Skeletal muscle tissue (tissue), 4 donors: ENCODE measurements around the gene NOL4L. TPM values are rescaled to one million over a fixed set of nuclear protein-coding genes. Genes with fewer than 3 reads are reported as not detected.

Experiments
- H3K27ac ChIP-seq: one replicate; pipeline ENCODE4 v1.7.0; 2013; ENCODE audit warnings: mild to moderate bottlenecking, low read depth, low read length, inconsistent platforms
- H3K27me3 ChIP-seq, 3 donors: one replicate each; pipeline ENCODE4 v1.7.0; 2013; ENCODE audit warnings: low read length in 3 of 3; ENCODE audit not compliant: control insufficient read depth in 3 of 3, insufficient read depth in 3 of 3
- H3K36me3 ChIP-seq, 3 donors: one replicate each; pipeline ENCODE4 v1.7.0; 2013; ENCODE audit warnings: low read length in 3 of 3; ENCODE audit not compliant: control insufficient read depth in 3 of 3, insufficient read depth in 3 of 3
- H3K4me1 ChIP-seq, 3 donors: one replicate each; pipeline ENCODE4 v1.7.0; 2013; ENCODE audit warnings: low read length in 3 of 3, mild to moderate bottlenecking in 3 of 3; ENCODE audit not compliant: control insufficient read depth in 3 of 3, insufficient read depth in 3 of 3
- H3K4me3 ChIP-seq, 3 donors: one replicate each; pipeline ENCODE4 v1.7.0; 2013; ENCODE audit warnings: low read length in 3 of 3
- H3K9ac ChIP-seq, 3 donors: one replicate each; pipeline ENCODE4 v1.7.0; 2013; ENCODE audit warnings: low read length in 3 of 3, mild to moderate bottlenecking in 3 of 3, moderate library complexity in 2 of 3, low read depth in 1 of 3
- H3K9me3 ChIP-seq, 3 donors: one replicate each; pipeline ENCODE4 v1.7.0; 2013; ENCODE audit warnings: low read length in 3 of 3; ENCODE audit not compliant: control insufficient read depth in 3 of 3
- total RNA-seq: library from RNA; depleted of rRNA; stranded (reverse); fragments of >200 nt; gene quantifications from one replicate; pipeline ENCODE4 v1.2.3, GENCODE V29; 2014
- donor health status: Osteomylitis.

Gene NOL4L
- total RNA-seq, 1 donor from 2014 or later = 4.2 TPM

- no peaks in the 10 kb centered on the region for H3K9me3 ChIP-seq
- H3K4me3 ChIP-seq = peak overlapping the region; percentile 66 to 73 (median 67)
- H3K27me3 ChIP-seq = peaks cover 0 to 26% (median 9%) of the 10 kb centered on the region in 3 donors
- H3K27ac ChIP-seq = no peak overlapping the region
- H3K9ac ChIP-seq = no peak overlapping the region
- H3K4me1 ChIP-seq = peaks cover 13 to 26% (median 15%) of the 10 kb centered on the region in 3 donors
- no peaks in the 10 kb centered on the region for H3K36me3 ChIP-seq
These were observed 47.2 kb downstream of the NOL4L start for GRCh38 chr20:32537657-32538525.

DNA sequence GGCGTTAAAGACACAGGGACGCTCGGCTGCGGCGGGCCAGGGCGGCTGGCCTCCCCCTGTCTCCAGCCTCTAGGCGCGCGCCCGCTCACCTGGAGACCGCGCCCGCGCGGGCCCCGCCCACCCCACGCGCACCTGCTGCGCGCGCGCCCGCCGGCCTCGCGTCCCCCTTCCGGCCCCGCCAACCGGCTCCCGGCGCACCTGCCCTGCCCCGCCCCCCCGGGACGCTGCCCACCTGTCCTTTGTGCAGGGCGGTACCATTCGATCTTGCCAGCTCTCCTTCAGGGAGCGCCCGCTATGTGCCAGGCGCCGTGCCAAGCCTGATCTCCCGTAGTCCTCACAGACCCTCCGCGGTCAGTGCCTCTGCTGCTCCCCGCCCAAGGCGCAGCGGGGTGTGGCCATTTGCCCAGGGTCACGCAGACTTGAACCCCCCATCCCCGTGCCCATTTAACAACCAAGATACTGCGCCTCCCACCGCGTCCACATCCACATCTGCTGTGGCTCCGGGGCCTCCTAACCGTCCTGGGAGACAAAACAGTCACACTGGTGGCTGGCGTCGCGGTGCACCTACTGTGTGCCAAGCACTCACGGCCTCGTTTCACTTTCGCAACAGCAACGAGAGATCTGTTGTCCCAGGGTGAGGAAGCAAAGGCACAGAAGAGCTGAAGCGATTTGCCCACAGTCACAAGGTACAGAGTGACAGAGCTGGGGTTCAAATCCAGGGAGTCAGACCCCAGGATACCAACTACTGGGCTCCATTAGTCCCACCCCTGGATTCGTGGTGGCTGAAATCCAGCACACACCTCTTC is 48.1 kb downstream of the NOL4L start:
- H3K4me1 ChIP-seq = peaks cover 13 to 26% (median 15%) of the 10 kb centered on the region in 3 donors
- H3K27me3 ChIP-seq = peaks cover 0 to 25% (median 9%) of the 10 kb centered on the region in 3 donors
- no peak overlapping the region for H3K27ac ChIP-seq
- no peaks in the 10 kb centered on the region for H3K9me3 ChIP-seq
- peak overlapping the region; percentile 66 to 73 (median 67) for H3K4me3 ChIP-seq
- H3K36me3 ChIP-seq = no peaks in the 10 kb centered on the region
- H3K9ac ChIP-seq = peak overlapping the region in 2 of 3 donors; percentile 43 to 45

- no peaks in the 10 kb centered on the region for H3K36me3 ChIP-seq
- no peak overlapping the region for H3K27ac ChIP-seq
- peak overlapping the region; percentile 73 for H3K4me3 ChIP-seq
- no peaks in the 10 kb centered on the region for H3K9me3 ChIP-seq
- H3K9ac ChIP-seq = peak overlapping the region; percentile 20 to 69 (median 38)
- peaks cover 0 to 22% (median 9%) of the 10 kb centered on the region in 3 donors for H3K27me3 ChIP-seq
- peaks cover 13 to 26% (median 15%) of the 10 kb centered on the region in 3 donors for H3K4me1 ChIP-seq
These were observed 48.9 kb downstream of the NOL4L start for GRCh38 chr20:32535953-32536823.

- Histone ChIP-seq H3K4me1 (peaks cover 13 to 26% (median 15%) of the 10 kb centered on the region in 3 donors), H3K27me3 (peaks cover 0 to 17% (median 9%) of the 10 kb centered on the region in 3 donors), H3K9ac (no peak overlapping the region), H3K4me3 (peak overlapping the region in 2 of 3 donors; percentile 23 to 45), H3K9me3 (no peaks in the 10 kb centered on the region), H3K36me3 (no peaks in the 10 kb centered on the region), H3K27ac (no peak overlapping the region)
These were observed 49.7 kb downstream of the NOL4L start for GRCh38 chr20:32535316-32535952.

DNA sequence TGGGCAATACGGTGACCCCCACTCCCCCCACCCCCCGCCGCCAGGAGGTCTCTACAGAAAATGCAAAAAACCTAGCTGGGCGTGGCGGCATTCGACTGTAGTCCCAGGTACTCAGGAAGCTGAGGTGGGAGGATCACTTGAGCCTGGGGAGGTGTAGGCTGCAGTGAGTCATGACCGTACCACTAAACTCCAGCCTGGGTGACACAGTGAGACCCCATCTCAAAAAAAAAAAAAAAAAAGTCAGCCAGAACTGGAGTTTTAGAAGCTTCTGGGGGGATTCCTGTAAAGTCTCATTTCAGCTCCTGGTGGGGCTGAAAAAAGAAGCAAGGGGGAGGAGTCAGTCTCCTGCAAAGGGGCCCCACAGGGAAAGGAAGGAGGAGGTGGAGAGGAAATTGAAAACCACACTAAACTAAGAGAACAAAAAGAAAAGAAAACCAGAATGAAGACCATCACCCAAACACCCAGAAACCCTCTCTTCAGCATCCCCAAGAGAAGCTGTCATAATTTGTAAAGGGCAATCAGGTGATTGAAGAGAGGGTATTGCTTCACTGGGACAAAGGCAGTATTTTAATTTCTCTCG is 50.4 kb downstream of the NOL4L start:
- Histone ChIP-seq H3K4me3 (no peak overlapping the region), H3K27ac (no peak overlapping the region), H3K27me3 (peaks cover 0 to 11% (median 9%) of the 10 kb centered on the region in 3 donors)

DNA sequence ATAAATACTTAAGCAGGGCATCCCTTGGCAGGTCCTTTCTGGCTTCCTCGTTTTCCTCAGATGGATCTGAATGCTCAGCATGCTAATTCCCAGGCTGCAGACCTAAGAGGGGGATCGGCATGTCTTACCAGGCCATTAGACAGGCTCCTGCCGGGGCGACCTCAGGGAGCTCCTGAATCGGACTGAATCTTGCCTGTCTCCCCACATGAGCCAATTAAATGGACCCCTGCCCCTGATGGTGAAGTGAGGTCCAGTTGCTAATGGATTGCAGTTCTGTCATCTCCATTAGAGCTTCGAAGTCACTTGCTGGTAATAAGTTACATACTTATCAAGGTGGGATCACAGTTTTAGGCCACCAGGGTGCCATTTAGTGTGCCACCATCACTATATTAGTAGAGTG is 51.4 kb downstream of the NOL4L start:
- no peak overlapping the region for H3K4me3 ChIP-seq
- H3K36me3 ChIP-seq = no peaks in the 10 kb centered on the region
- H3K27me3 ChIP-seq = peaks cover 4 to 10% (median 8%) of the 10 kb centered on the region in 3 donors
- H3K9me3 ChIP-seq = no peaks in the 10 kb centered on the region
- H3K27ac ChIP-seq = no peak overlapping the region
- H3K4me1 ChIP-seq = peaks cover 13 to 15% (median 13%) of the 10 kb centered on the region in 3 donors
- H3K9ac ChIP-seq = no peak overlapping the region

More for the DNA sequence above, 50.4 kb downstream of the NOL4L start:
- no peak overlapping the region for H3K9ac ChIP-seq
- H3K36me3 ChIP-seq = no peaks in the 10 kb centered on the region
- no peaks in the 10 kb centered on the region for H3K9me3 ChIP-seq
- peaks cover 13 to 20% (median 15%) of the 10 kb centered on the region in 3 donors for H3K4me1 ChIP-seq

DNA sequence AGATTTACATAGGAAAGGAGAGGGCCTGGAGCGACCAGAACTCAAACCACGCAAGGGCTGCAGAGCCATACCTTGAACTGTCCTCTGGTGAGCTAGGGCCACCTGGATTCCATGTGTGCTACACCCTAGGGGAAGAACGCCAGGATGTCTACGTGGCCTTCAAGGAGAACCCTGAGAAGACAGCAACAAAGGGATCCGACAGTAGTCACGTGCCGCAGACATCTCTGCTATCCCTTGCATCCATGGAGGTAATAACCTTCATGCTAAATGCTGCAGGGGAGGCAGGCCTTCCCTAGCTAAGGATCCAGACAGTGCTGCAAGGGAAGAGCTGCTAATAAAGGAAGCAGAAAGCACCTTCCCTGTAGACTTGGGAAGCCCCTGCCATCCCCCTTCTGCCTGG is 52.9 kb downstream of the NOL4L start:
- Histone ChIP-seq H3K9me3 (no peaks in the 10 kb centered on the region), H3K36me3 (no peaks in the 10 kb centered on the region), H3K4me1 (peaks cover 4 to 5% (median 4%) of the 10 kb centered on the region in 3 donors), H3K27me3 (peaks cover 6 to 20% (median 16%) of the 10 kb centered on the region in 3 donors), H3K4me3 (no peak overlapping the region), H3K9ac (no peak overlapping the region), H3K27ac (no peak overlapping the region)

GRCh38 chr20:32528905-32529670 is 56.0 kb downstream of the NOL4L start:
- Histone ChIP-seq H3K4me3 (no peak overlapping the region), H3K36me3 (no peaks in the 10 kb centered on the region), H3K4me1 (peaks cover 5 to 12% (median 11%) of the 10 kb centered on the region in 3 donors), H3K27me3 (peaks cover 6 to 18% (median 17%) of the 10 kb centered on the region in 3 donors), H3K9me3 (no peaks in the 10 kb centered on the region), H3K27ac (no peak overlapping the region), H3K9ac (no peak overlapping the region)
